ENCODE results near the gene SYNGAP1. TPM values are rescaled to one million over a fixed set of nuclear protein-coding genes. Genes with fewer than 3 reads are reported as not detected.
A peak's percentile ranks its signal among the peaks of the same experiment; 100 is the strongest.

Gene SYNGAP1
- total and polyA plus RNA-seq, 2 of the 4 experiments (the other 2 are of a cell fraction) = 1.4 to 17.0 TPM

DNA sequence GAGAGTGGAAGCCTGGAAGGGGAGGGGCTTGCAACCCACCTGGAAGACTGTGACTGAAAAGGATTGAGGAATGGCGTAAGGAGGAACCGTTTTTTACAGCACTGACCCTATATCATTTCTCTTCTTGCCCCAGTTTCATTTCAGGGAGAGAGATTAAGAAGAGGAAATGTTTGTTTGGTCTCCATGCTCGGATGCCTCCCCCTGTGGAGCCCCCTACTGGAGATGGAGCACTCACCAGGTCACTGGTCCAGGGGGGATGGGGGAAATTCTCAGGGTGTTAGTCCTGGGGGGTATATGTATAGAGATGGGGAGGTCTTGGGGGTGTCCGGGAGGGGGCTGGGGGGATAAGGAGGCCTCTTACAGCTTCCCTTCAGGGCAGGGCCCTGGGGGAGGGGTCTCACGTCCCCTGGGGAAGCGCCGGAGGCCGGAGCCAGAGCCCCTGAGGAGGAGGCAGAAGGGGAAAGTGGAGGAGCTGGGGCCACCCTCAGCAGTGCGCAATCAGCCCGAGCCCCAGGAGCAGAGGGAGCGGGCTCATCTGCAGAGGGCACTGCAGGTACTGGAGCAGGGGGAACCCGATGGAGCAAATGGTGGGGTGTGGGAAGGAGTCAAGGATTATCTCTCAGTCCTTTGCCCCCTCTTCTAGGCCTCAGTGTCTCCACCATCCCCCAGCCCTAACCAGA lies 5.1 kb upstream of the SYNGAP1 start:
- H2AK5ac ChIP-seq (ENCODE audit: low read depth, low read length) = no peak overlapping the region; the same call in 1 of the 2 replicates
- H2BK5ac ChIP-seq (ENCODE audit: low read depth, low read length, poor library complexity, severe bottlenecking) = no peak overlapping the region
- H4K8ac ChIP-seq (ENCODE audit: low read depth in 2 of 2, low read length in 2 of 2) = no peak overlapping the region
- no CpG with 5 or more reads among the region's 12 CpGs for WGBS, 2 experiments (ENCODE audit: extremely low coverage in 2 of 2, insufficient read length in 1 of 2)
- ATAC-seq (ENCODE audit: low read depth) (no peak), DNase-seq (no peak)
- peaks cover 19% of the 10 kb centered on the region for H4K20me1 ChIP-seq (ENCODE audit: insufficient read depth, low read length)
- H3K4me1 ChIP-seq (ENCODE audit: control insufficient read depth, insufficient read depth, low read length) = peaks cover 19% of the 10 kb centered on the region
- no peak overlapping the region for H3K4me2 ChIP-seq (ENCODE audit: low read depth, low read length)
- H3K4ac ChIP-seq (ENCODE audit: low read depth, low read length) = no peak overlapping the region; the same call in 1 of the 2 replicates
- H2BK20ac ChIP-seq (ENCODE audit: low read depth, low read length) = no peak overlapping the region
- no TSS peak for BruUV-seq (replicated peaks)
- peak overlapping the region; percentile 50 for H2AK9ac ChIP-seq (replicated peaks; ENCODE audit: low read depth, low read length, poor library complexity)
- dilution Hi-C loops (cut with HindIII; ENCODE audit: low sequenced_read_pairs, unreplicated experiment) = no loop called here
- H3K23ac ChIP-seq (ENCODE audit: low read depth, low read length) = no peak overlapping the region
- no peak overlapping the region for H2BK15ac ChIP-seq (ENCODE audit: low read depth, low read length)
- peaks cover 23 to 75% of the 10 kb centered on the region in 2 experiments for H3K79me1 ChIP-seq (ENCODE audit: low read depth in 1 of 2, low read length in 2 of 2)
- no peak overlapping the region for H3K14ac ChIP-seq (replicated peaks; ENCODE audit: low read depth, low read length)
- intact Hi-C loops (cut with micrococcal nuclease) = loop anchor here (5.0 kb wide), 2 partner anchors 102 to 117 kb away; partner anchors contain the start of genes RGL2 and TAPBP
- H3K36me3 ChIP-seq (ENCODE audit: control insufficient read depth, insufficient read depth, low read length) = peaks cover 40% of the 10 kb centered on the region
- H3K4me3 ChIP-seq (ENCODE audit: insufficient read depth, low read depth, low read length) = no peak overlapping the region
- no peak for TF ChIP-seq FOS (IDR thresholded peaks at IDR 0.05; ENCODE audit: low read depth, low read length)
- TF ChIP-seq BHLHE40 (IDR thresholded peaks at IDR 0.05; ENCODE audit: low read depth, low read length) = no peak
- TF ChIP-seq, protein P1, sequence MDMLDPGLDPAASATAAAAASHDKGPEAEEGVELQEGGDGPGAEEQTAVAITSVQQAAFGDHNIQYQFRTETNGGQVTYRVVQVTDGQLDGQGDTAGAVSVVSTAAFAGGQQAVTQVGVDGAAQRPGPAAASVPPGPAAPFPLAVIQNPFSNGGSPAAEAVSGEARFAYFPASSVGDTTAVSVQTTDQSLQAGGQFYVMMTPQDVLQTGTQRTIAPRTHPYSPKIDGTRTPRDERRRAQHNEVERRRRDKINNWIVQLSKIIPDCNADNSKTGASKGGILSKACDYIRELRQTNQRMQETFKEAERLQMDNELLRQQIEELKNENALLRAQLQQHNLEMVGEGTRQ (IDR thresholded peaks at IDR 0.05; ENCODE audit: low read depth, low read length) = no peak
- TF ChIP-seq POLR2A (IDR thresholded peaks at IDR 0.05; ENCODE audit: low read depth, low read length) = no peak
- TF ChIP-seq CTCF (conservative IDR thresholded peaks at IDR 0.05; ENCODE audit: low read depth, low read length) = peak; percentile 51
- TF ChIP-seq RAD21 (IDR thresholded peaks at IDR 0.05; ENCODE audit: low read length) = 0 out of 2 replicates have a peak, but pooled peaks have one; percentile 12
- TF ChIP-seq CHD1 (IDR thresholded peaks at IDR 0.05; ENCODE audit: low read depth, low read length) = no peak
- no peak; the same call in 1 of the 2 replicates for TF ChIP-seq SMC3 (IDR thresholded peaks at IDR 0.05; ENCODE audit: low read depth, low read length)
- H2BK120ac ChIP-seq (ENCODE audit: low read depth, low read length) = no peak overlapping the region
- POLR2A ChIA-PET (ENCODE audit: unreplicated experiment) = no interaction called here
- no peak overlapping the region for H2AFZ ChIP-seq (replicated peaks; ENCODE audit: low read length, poor library complexity)
- H3K18ac ChIP-seq (ENCODE audit: low read depth, low read length) = no peak overlapping the region
- H3K27ac ChIP-seq (ENCODE audit: insufficient read depth, low read length) = no peak overlapping the region
- no peak overlapping the region for H3K9ac ChIP-seq (ENCODE audit: low read depth, low read length)
- in situ Hi-C loops (cut with MboI; ENCODE audit: low sequenced_read_pairs) = no loop called here
- no peaks in the 10 kb centered on the region for H3K27me3 ChIP-seq (ENCODE audit: control insufficient read depth, insufficient read depth, low read length)
- H3K56ac ChIP-seq (ENCODE audit: extremely low read depth, insufficient read depth, low read length) = no peak overlapping the region
- CTCF ChIA-PET = no interaction called here
- H3K9me3 ChIP-seq (ENCODE audit: control insufficient read depth, insufficient read depth, low read length) = no peaks in the 10 kb centered on the region
- H3K9me1 ChIP-seq (ENCODE audit: insufficient read depth, low read length) = peaks cover 9% of the 10 kb centered on the region
- H4K5ac ChIP-seq (ENCODE audit: low read depth, low read length) = no peak overlapping the region
- no peak overlapping the region for H4K91ac ChIP-seq (ENCODE audit: insufficient read depth, low read depth, low read length)
